GM23248 (cell line): ENCODE results near the gene FIGNL1.
"Not testable (repeated sequence)": the region's sequence is repeated elsewhere in the genome, so short reads cannot be mapped to it uniquely, and the experiment has no call there.

Source experiments
- EZH2 ChIP-seq: fragments of 200-600 bp; sonication (generic); IDR thresholded peaks from 2 replicates; pipeline ENCODE4 v1.6.1; 2018; ENCODE audit warnings: antibody characterized with exemption, mild to moderate bottlenecking; ENCODE audit not compliant: insufficient read depth, poor library complexity, severe bottlenecking
- EZH2phosphoT487 ChIP-seq: fragments of 200-600 bp; sonication (generic); IDR thresholded peaks from 2 replicates; pipeline ENCODE4 v1.6.1; 2018; ENCODE audit warnings: antibody characterized with exemption, moderate library complexity, mild to moderate bottlenecking, low read depth; ENCODE audit not compliant: insufficient read depth

GRCh38 chr7:50459183-50459582 is 9.0 kb upstream of the FIGNL1 start:
- TF ChIP-seq EZH2, EZH2phosphoT487: not testable (repeated sequence)
